HepG2 (cell line): ENCODE results near the gene HNRNPUL2. TPM values are rescaled to one million over a fixed set of nuclear protein-coding genes. Genes with fewer than 3 reads are reported as not detected.
A peak's percentile ranks its signal among the peaks of the same experiment; 100 is the strongest.

Experiments used
- CBX5 ChIP-seq: sonication (generic); formaldehyde crosslinking; IDR thresholded peaks from 2 replicates; pipeline ENCODE4 v1.4.0; 2020; ENCODE audit warnings: missing genetic modification reagents, borderline replicate concordance
- CEBPZ ChIP-seq: IDR thresholded peaks from 2 replicates; pipeline ENCODE4 v1.6.1; 2012; ENCODE audit warnings: low read length, improper control_type of control experiment
- FOXP1 ChIP-seq, 2 experiments: fragments of 450-650 bp in 1 of 2; IDR thresholded peaks; 2 replicates each; pipeline ENCODE4 v1.6.1; 2017 to 2018; ENCODE audit warnings: antibody characterized with exemption in 1 of 2
- HDAC2 ChIP-seq: sonication (generic); formaldehyde crosslinking; IDR thresholded peaks from 2 replicates; pipeline ENCODE4 v1.4.0; 2020; ENCODE audit warnings: missing genetic modification reagents
- HIVEP1 ChIP-seq: sonication (generic); formaldehyde crosslinking; IDR thresholded peaks from 2 replicates; pipeline ENCODE4 v1.4.0; 2020; ENCODE audit warnings: mild to moderate bottlenecking, missing genetic modification reagents
- HOXA5 ChIP-seq: sonication (generic); formaldehyde crosslinking; IDR thresholded peaks from 2 replicates; pipeline ENCODE4 v1.4.0; 2020; ENCODE audit warnings: missing genetic modification reagents
- KDM3A ChIP-seq: IDR thresholded peaks from 2 replicates; pipeline ENCODE4 v1.6.1; 2018; ENCODE audit warnings: low read depth, missing compliant biosample characterization
- MEIS2 ChIP-seq: sonication (generic); formaldehyde crosslinking; IDR thresholded peaks from 2 replicates; pipeline ENCODE4 v1.9.0; 2021; ENCODE audit warnings: mild to moderate bottlenecking, missing genetic modification reagents
- NFYC ChIP-seq: IDR thresholded peaks from 2 replicates; pipeline ENCODE4 v1.6.1; 2016; ENCODE audit warnings: missing genetic modification reagents, missing compliant biosample characterization
- PATZ1 ChIP-seq: sonication (generic); formaldehyde crosslinking; IDR thresholded peaks from 2 replicates; pipeline ENCODE4 v1.4.0; 2020; ENCODE audit warnings: missing genetic modification reagents
- PHF20 ChIP-seq: sonication (generic); formaldehyde crosslinking; IDR thresholded peaks from 2 replicates; pipeline ENCODE4 v1.5.0; 2020; ENCODE audit warnings: mild to moderate bottlenecking, missing genetic modification reagents
- RFX3 ChIP-seq: IDR thresholded peaks from 2 replicates; pipeline ENCODE4 v1.6.1; 2016; ENCODE audit warnings: missing biosample characterization, missing genetic modification reagents
- RORA ChIP-seq: sonication (generic); formaldehyde crosslinking; IDR thresholded peaks from 2 replicates; pipeline ENCODE4 v1.5.0; 2020; ENCODE audit warnings: mild to moderate bottlenecking, missing genetic modification reagents, moderate library complexity
- TBL1XR1 ChIP-seq: fragments of 150-350 bp; IDR thresholded peaks from 2 replicates; pipeline ENCODE4 v1.6.1; 2014; ENCODE audit warnings: borderline replicate concordance, low read length; ENCODE audit not compliant: partially characterized antibody
- TEF ChIP-seq: sonication (generic); formaldehyde crosslinking; IDR thresholded peaks from 2 replicates; pipeline ENCODE4 v1.5.0; 2020; ENCODE audit warnings: missing genetic modification reagents
- TFE3 ChIP-seq: IDR thresholded peaks from 2 replicates; pipeline ENCODE4 v1.6.1; 2016
- YEATS2 ChIP-seq: sonication (generic); formaldehyde crosslinking; IDR thresholded peaks from 2 replicates; pipeline ENCODE4 v1.4.0; 2020; ENCODE audit warnings: missing genetic modification reagents, borderline replicate concordance
- ZBTB42 ChIP-seq: sonication (generic); formaldehyde crosslinking; IDR thresholded peaks from 2 replicates; pipeline ENCODE4 v1.5.0; 2020; ENCODE audit warnings: mild to moderate bottlenecking, missing genetic modification reagents
- ZNF10 ChIP-seq: sonication (generic); formaldehyde crosslinking; IDR thresholded peaks from 2 replicates; pipeline ENCODE4 v1.4.0; 2020; ENCODE audit warnings: mild to moderate bottlenecking, low read depth, missing genetic modification reagents, borderline replicate concordance
- ZNF558 ChIP-seq: sonication (generic); formaldehyde crosslinking; IDR thresholded peaks from 2 replicates; pipeline ENCODE4 v1.9.0; 2022; ENCODE audit warnings: mild to moderate bottlenecking, missing genetic modification reagents, borderline replicate concordance
- ZNF569 ChIP-seq: sonication (generic); formaldehyde crosslinking; IDR thresholded peaks from 2 replicates; pipeline ENCODE4 v1.5.0; 2020; ENCODE audit warnings: mild to moderate bottlenecking, missing genetic modification reagents, moderate library complexity, borderline replicate concordance
- ZNF782 ChIP-seq: sonication (generic); formaldehyde crosslinking; IDR thresholded peaks from 2 replicates; pipeline ENCODE4 v1.4.0; 2020; ENCODE audit warnings: missing genetic modification reagents, mild to moderate bottlenecking, borderline replicate concordance
- polyA plus RNA-seq, 8 experiments: library from polyadenylated mRNA; depleted of rRNA in 3 of 8; stranded (reverse) in 7 of 8; unstranded in 1 of 8; fragments of >200 nt; fragmentation: Illumina TruSeq in 4 of 8; extraction: Trizol in 4 of 8; gene quantifications; 2 replicates each; pipeline versions ENCODE4 v1.2.1 to v1.2.3, GENCODE V29; 2011 to 2016; ENCODE audit warnings: low read depth in 4 of 8, missing spikeins in 1 of 8, mixed read lengths in 1 of 8; ENCODE audit not compliant: insufficient read depth in 1 of 8
- total RNA-seq, 5 experiments: library from RNA; depleted of rRNA; stranded (reverse); fragments of >200 nt; fragmentation: Illumina TruSeq; extraction: Trizol; gene quantifications; 2 replicates each; pipeline ENCODE4 v1.2.3, GENCODE V29; 2016; ENCODE audit warnings: low read depth in 1 of 5

The HNRNPUL2 gene
- total and polyA plus RNA-seq, 2 of the 13 experiments (the other 11 are each of a cell fraction or from before 2014, with no cell fraction given): 8.4 to 9.6 TPM

GRCh38 chr11:62771144-62772021 lies 44.1 kb upstream of the HNRNPUL2 start, which contains the start of gene TAF6L (continued):
- TF ChIP-seq NFYC (CRISPR knock-in tag) (peak; percentile 86), PHF20 (CRISPR knock-in tag) (peak; percentile 43; the same call in 1 of the 2 replicates), ZNF782 (peak; percentile 65; the same call in 1 of the 2 replicates), TFE3 (CRISPR knock-in tag) (peak; percentile 91), KDM3A (peak; percentile 67; the same call in 1 of the 2 replicates), CBX5 (peak; percentile 67; the same call in 1 of the 2 replicates), ZNF10 (CRISPR knock-in tag) (no peak), HIVEP1 (CRISPR knock-in tag) (no peak), TBL1XR1 (peak; percentile 19), TEF (CRISPR knock-in tag) (no peak), HDAC2 (CRISPR knock-in tag) (peak; percentile 58), RFX3 (no peak), YEATS2 (CRISPR knock-in tag) (peak; percentile 85), FOXP1 (IDR thresholded peaks at IDR 0.05) (no peak), FOXP1 (CRISPR knock-in tag; IDR thresholded peaks at IDR 0.05) (no peak), PATZ1 (CRISPR knock-in tag) (peak; percentile 100), ZNF569 (no peak), ZNF558 (CRISPR knock-in tag) (0 out of 2 replicates have a peak, but pooled peaks have one; percentile 31), MEIS2 (no peak), RORA (CRISPR knock-in tag) (no peak), CEBPZ (no peak), ZBTB42 (no peak), HOXA5 (CRISPR knock-in tag) (no peak)
